ENCODE measurements around the gene EIPR1.

GRCh38 chr2:3338340-3338739 lies 39.3 kb downstream of the EIPR1 start:
- no peak for TF ChIP-seq CTCF (conservative IDR thresholded peaks at IDR 0.05 in 1 of 2, IDR thresholded peaks at IDR 0.05 in 1 of 2; ENCODE audit: low read depth in 1 of 2, low read length in 2 of 2)
- TF ChIP-seq EZH2 (IDR thresholded peaks at IDR 0.05; ENCODE audit: low read length, missing control alignments), result no peak
